ENCODE data around the gene MBNL1. TPM values are rescaled to one million over a fixed set of nuclear protein-coding genes. Genes with fewer than 3 reads are reported as not detected.

MBNL1 gene
- total RNA-seq, 2 experiments from 2014 or later = 385 to 392 TPM

DNA sequence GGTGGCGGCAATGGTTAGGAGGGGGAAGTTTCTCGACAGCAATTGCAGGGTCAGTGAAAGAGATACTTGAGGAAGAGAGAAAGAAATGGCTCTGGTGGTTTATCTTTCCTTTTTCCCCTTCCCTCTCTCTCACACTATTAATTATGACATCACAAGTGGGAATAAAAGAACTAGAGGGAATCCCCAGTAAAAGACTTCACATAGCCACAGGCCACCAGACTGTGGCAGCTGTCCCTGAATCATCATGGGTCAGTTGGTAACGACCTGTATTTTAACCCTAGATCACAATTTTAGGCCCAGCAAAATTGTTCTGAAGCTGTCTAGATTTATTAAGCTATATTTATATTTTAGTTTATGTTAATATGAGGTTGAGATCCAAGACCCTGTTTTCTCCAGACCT lies 40.3 kb downstream of the MBNL1 start:
- Mint-ChIP-seq H3K4me3 (no peak overlapping the region), H3K36me3 (peaks cover 30% of the 10 kb centered on the region), H3K27ac (peak overlapping the region; percentile 74), H3K9me3 (no peaks in the 10 kb centered on the region), H3K27me3 (no peaks in the 10 kb centered on the region), H3K4me1 (peaks cover 69% of the 10 kb centered on the region)
- no peak for DNase-seq

DNA sequence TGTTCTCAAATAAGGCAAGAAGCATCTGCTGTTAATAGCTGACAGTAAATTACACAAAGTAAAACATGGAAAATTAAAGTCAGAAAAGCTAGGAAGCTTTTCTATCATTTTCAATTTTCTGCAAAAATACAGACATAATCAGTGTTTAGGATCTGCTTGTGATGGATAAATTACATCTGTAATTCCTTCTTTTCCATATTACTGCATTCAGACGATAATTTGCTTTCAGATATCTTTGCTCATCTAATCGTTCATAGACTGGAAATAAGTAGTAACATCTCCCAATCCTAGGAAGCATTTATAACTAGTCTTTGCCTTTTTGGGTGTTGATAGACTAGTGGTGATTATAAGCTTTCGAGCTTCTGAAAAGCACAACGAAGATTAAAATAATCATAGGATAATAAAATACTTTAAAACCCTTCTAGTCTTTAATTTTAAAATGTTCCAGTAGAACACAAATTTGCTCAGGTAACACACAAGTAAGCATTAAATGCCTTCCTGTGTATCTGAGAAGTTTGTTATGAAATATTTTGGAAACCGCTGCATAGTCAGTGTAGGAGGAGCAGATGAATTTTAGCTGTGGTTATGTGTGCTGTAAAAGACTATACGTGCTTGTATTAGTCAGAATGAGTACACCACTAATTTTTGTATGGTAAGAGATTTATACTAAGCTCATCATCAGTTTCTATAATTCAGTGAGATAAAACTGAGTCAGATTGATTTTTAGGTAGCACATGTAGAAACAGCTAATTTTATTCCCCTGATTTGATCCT lies 41.0 kb downstream of the MBNL1 start:
- no peaks in the 10 kb centered on the region for H3K9me3 Mint-ChIP-seq
- peaks cover 71% of the 10 kb centered on the region for H3K4me1 Mint-ChIP-seq
- no peak overlapping the region for H3K4me3 Mint-ChIP-seq
- no peaks in the 10 kb centered on the region for H3K27me3 Mint-ChIP-seq
- peaks cover 37% of the 10 kb centered on the region for H3K36me3 Mint-ChIP-seq
- no peak for DNase-seq
- H3K27ac Mint-ChIP-seq = peak overlapping the region; percentile 82

DNA sequence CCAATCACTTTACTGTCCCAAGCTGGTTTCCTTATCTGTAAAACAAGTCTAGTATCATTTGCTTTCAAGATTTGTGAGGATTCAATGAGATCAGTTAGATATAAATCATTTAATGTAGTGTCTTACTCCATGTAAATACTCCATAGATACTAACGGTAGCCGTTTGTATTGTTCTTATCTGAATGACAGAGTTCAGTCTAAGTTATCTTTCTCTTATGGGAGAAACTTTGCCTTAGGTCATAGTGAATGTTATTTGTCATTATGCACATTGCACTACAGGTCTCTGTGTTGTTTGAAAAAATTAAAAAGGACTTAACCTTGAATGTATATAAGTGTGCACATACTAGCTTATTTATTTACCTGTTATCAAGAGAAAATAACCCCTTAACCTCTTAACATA lies 44.7 kb downstream of the MBNL1 start:
- Mint-ChIP-seq H3K27me3 (no peaks in the 10 kb centered on the region), H3K4me1 (peaks cover 67% of the 10 kb centered on the region), H3K4me3 (no peak overlapping the region), H3K9me3 (no peaks in the 10 kb centered on the region), H3K27ac (peak overlapping the region; percentile 25), H3K36me3 (peaks cover 47% of the 10 kb centered on the region)
- no peak for DNase-seq

DNA sequence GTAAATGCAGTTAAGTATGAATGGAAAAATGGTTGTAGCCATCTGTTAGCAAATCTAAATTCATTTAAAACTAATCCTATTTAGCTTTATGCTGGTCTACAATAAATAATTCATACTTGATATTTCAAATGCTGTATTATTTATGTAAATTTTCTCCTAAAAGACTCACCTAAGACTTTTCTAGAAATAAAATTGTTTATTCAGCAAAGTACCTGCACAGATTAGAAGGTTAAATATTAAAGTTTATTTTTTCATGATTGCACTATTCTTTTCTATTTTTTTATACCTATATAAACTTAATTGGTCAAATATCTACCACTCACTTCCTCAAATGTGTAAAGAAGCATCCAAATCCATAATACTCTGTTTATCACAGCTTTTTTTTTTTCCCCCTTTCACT lies 45.2 kb downstream of the MBNL1 start:
- Mint-ChIP-seq H3K9me3 (no peaks in the 10 kb centered on the region), H3K4me3 (no peak overlapping the region), H3K27me3 (no peaks in the 10 kb centered on the region), H3K4me1 (peaks cover 67% of the 10 kb centered on the region), H3K36me3 (peaks cover 49% of the 10 kb centered on the region), H3K27ac (peak overlapping the region; percentile 73)
- DNase-seq = no peak

DNA sequence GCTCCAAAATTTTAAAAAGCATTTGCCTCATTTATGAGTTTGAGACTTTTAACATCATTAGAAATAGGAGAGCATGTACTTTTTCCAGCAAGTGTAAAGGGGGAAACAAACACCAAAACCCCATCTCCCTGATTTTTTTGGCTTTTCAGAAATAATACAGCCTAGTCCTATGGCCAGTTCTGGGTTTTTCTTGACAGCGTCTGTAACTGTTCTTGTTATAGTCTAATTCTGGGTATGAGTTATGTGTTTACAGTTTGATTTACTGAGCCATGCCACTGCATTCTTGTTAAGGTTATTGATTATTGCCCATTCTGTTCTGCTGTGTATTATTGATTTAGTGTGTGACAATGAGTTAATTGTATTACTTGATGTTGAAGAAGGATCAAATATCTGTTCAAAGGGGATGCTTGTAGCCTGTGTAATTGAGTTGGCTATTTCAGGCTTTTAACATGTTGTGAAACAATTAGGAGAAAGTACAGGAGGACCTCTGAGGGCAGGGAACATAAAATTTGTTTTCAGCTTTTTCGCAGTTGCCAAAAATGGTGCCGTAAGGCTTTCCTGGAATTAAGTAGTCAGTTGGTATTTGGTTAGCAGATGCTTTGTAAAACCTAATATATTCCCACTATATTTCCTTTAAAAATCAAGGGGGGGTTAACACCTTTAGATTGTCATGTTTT lies 46.1 kb downstream of the MBNL1 start:
- Mint-ChIP-seq H3K27ac (peak overlapping the region; percentile 73), H3K27me3 (no peaks in the 10 kb centered on the region), H3K9me3 (no peaks in the 10 kb centered on the region), H3K36me3 (peaks cover 56% of the 10 kb centered on the region), H3K4me1 (peaks cover 66% of the 10 kb centered on the region), H3K4me3 (no peak overlapping the region)
- no peak for DNase-seq

DNA sequence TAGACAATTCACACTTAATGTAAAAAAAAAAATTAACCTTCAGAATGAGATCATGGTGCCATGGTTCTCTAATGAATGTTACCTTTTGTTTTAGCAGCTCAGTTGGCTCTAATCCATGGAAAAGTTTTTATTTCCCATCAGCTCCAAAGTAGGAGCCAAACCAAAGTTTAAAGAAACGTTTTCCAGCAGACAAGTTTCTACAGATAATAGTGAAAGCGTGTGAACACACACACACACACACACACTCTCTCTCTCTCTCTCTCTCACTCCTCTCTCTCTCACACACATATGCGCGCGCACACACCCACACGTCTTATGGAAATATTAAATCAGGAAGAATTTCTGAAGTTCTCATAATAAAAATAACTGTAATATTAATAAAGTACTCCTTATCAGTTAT lies 46.9 kb downstream of the MBNL1 start:
- no peaks in the 10 kb centered on the region for H3K9me3 Mint-ChIP-seq
- H3K4me1 Mint-ChIP-seq = peaks cover 69% of the 10 kb centered on the region
- H3K4me3 Mint-ChIP-seq = no peak overlapping the region
- no peaks in the 10 kb centered on the region for H3K27me3 Mint-ChIP-seq
- H3K27ac Mint-ChIP-seq = peak overlapping the region; percentile 76
- DNase-seq = no peak
- peaks cover 58% of the 10 kb centered on the region for H3K36me3 Mint-ChIP-seq

DNA sequence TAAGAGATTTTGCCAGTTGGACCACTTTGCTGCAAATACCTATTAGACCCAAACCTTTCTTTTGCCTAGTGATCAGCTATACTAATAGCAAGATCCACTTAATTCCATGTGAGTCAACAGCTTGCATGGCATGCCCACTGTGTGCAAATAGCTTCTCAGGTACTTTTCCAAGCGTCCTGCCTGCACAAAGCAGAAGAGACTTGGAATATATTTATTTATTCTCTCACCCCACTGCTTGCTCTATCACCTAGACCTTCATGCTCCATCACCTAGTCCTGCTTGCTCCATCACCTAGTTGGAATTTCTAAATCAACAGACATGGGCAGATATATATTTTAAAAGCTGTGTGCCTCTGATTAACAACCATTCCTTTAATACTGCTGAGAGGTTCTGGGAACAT lies 47.6 kb downstream of the MBNL1 start:
- Mint-ChIP-seq H3K36me3 (peaks cover 62% of the 10 kb centered on the region), H3K4me3 (no peak overlapping the region), H3K27me3 (no peaks in the 10 kb centered on the region), H3K27ac (peak overlapping the region; percentile 76), H3K4me1 (peaks cover 75% of the 10 kb centered on the region), H3K9me3 (no peaks in the 10 kb centered on the region)
- no peak for DNase-seq

DNA sequence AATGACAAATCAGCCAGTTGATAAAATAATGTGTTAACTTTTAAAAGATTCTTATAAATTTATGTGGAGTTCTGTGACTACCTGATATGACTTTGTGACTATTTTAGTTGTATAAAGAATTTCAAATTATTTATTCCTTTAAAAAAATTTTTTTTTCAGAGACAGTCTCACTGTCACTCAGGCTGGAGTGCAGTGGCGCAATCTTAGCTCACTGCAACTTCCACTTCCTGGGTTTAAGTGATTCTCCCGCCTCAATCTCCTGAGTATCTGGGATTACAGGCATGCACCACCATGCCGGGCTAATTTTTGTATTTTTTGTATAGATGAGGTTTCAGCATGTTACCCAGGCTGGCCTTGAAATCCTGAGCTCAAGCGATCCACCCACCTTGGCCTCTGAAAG lies 48.5 kb downstream of the MBNL1 start:
- no peaks in the 10 kb centered on the region for H3K27me3 Mint-ChIP-seq
- peaks cover 63% of the 10 kb centered on the region for H3K36me3 Mint-ChIP-seq

DNA sequence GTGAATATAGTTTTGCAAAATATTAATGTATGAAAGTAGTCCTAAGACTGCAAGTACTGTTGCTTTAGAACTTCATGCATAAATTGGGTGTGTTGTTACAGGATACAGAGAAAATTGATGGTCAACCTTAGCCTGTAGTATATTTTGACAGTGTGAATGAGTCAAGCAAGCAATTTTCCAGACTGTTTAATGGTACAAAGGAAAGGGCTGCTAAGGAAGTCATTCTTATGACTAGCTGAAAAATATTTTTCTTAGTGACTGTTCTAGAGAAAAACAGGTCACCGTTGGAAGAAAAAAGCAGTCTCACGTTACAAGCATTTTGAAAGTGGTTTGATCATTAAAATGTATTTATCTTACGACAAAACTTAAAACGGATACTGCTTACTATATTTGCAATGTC lies 49.2 kb downstream of the MBNL1 start:
- H3K27me3 Mint-ChIP-seq = no peaks in the 10 kb centered on the region
- H3K4me1 Mint-ChIP-seq = peaks cover 81% of the 10 kb centered on the region
- H3K36me3 Mint-ChIP-seq = peaks cover 60% of the 10 kb centered on the region
- no peak overlapping the region for H3K4me3 Mint-ChIP-seq
- DNase-seq = no peak
- H3K27ac Mint-ChIP-seq = peak overlapping the region; percentile 63
- no peaks in the 10 kb centered on the region for H3K9me3 Mint-ChIP-seq

More for the DNA sequence above, 48.5 kb downstream of the MBNL1 start:
- Mint-ChIP-seq H3K4me3 (no peak overlapping the region), H3K9me3 (no peaks in the 10 kb centered on the region), H3K27ac (no peak overlapping the region), H3K4me1 (peaks cover 79% of the 10 kb centered on the region)
- DNase-seq = no peak

DNA sequence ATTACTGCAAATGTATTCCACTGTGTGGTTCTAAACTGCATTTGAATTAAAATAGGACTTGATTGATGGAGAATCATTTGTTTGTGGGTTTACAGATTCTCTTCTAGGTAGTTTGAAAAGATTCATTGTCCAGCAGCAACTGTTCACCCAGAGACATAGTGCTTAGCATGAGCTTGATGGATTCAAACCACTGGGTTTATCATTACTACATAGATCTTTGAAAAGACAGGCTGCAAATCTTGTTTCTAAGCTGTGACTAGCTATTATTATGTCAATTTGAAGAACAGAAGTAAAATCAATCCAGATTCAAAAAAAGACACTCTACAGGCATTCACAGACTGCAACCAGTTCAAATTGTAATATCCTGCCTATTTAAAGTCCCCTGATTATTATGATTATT lies 49.8 kb downstream of the MBNL1 start:
- Mint-ChIP-seq H3K4me3 (no peak overlapping the region), H3K4me1 (peaks cover 76% of the 10 kb centered on the region), H3K9me3 (no peaks in the 10 kb centered on the region), H3K36me3 (peaks cover 56% of the 10 kb centered on the region), H3K27me3 (no peaks in the 10 kb centered on the region), H3K27ac (peak overlapping the region; percentile 55)
- DNase-seq = no peak

DNA sequence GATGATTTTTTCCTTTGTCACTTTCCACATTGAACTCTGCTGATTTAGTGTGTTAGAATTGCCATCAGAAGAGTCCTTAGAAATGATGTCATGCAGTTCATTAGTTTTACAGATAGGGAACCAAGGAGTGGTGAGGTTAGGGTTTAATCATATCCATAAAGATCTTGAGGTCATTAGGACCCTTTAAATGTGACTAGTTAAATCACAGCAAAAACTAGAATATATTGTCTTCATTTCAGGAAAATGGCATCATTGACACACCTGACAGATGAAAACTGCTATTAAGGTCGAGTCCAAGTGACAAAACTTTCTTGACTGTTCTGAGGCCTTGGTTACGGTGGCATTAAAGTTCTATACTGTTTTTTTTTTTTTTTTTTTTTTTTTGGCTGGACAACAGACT lies 50.5 kb downstream of the MBNL1 start:
- DNase-seq = no peak
- no peaks in the 10 kb centered on the region for H3K9me3 Mint-ChIP-seq
- peaks cover 58% of the 10 kb centered on the region for H3K36me3 Mint-ChIP-seq
- H3K27me3 Mint-ChIP-seq = no peaks in the 10 kb centered on the region
- peaks cover 79% of the 10 kb centered on the region for H3K4me1 Mint-ChIP-seq
- no peak overlapping the region for H3K4me3 Mint-ChIP-seq
- peak overlapping the region; percentile 55 for H3K27ac Mint-ChIP-seq

DNA sequence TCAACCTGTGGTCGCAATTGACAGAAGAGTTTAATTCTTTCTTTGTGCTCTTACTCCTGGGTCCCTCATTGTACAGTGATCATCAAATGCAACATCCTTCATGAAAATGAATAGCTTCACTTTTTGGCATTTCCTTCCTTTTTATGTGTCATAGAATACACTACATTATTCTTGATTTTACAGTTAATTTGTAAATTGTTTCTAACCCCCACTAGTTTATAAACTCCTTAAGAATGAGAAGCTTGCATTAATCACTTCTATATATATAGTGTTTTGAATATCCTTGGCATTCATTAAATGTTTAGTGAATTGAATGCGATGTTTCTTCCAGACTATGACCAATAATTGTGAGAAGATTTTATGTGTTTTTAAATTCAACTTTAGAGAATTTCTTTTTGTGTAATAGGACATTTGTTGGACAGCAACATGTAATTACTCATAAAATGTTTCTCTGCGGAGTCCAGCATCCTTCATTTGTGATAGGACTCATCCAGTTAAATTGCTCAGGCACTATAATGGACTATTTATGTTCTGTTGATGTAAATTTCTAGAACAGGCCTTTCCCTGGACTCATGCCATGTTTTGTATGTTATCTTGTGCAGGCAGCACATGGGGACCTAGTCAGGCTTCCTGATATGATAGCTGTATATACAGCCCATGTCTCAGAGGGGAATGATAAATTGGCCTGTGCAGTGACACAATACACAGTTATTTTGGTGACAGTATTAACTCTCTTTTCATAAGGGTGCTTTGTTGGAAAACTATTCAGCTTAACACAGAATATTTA lies 51.3 kb downstream of the MBNL1 start:
- Mint-ChIP-seq H3K27ac (peak overlapping the region; percentile 42), H3K9me3 (no peaks in the 10 kb centered on the region), H3K36me3 (peaks cover 56% of the 10 kb centered on the region), H3K4me3 (no peak overlapping the region), H3K27me3 (no peaks in the 10 kb centered on the region), H3K4me1 (peaks cover 77% of the 10 kb centered on the region)
- DNase-seq = no peak

DNA sequence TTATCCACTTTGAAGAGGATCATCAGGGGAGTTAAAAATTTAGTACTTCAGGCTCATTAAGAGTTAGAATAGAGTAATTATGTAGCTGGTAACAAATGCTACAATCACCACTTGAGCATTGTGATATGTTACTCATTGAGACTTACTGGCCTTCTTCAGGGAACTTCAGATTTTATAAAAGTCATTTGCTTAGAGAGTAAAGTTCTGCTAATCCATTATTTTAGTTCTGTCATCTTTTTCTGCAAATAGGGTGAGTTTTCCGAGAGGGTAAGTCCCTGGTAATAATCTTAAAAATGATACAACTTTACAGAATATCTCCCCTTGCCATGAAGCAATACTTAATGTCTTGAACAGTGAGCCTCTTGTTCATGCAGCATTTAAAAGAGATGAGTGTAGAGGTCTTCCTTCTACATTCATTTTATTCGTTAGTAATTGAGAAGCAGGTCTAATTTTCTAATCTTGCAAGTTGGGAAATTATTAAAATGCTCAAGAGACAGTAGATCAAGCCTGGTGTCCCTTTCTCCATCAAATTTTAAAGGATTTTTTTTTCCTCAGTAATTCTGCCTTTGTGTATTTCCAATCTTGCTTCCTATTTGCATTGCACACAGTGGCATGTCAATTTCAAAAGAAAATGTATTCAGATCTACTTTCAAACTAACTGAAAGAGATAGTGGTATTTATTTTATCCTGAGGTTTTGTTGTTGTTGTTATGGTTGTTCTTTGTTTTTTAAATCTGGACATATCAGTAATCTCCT lies 52.6 kb downstream of the MBNL1 start:
- no peak for DNase-seq
- Mint-ChIP-seq H3K4me1 (peaks cover 74% of the 10 kb centered on the region), H3K36me3 (peaks cover 55% of the 10 kb centered on the region), H3K27me3 (no peaks in the 10 kb centered on the region), H3K4me3 (no peak overlapping the region), H3K9me3 (peaks cover 5% of the 10 kb centered on the region), H3K27ac (peak overlapping the region; percentile 26)

DNA sequence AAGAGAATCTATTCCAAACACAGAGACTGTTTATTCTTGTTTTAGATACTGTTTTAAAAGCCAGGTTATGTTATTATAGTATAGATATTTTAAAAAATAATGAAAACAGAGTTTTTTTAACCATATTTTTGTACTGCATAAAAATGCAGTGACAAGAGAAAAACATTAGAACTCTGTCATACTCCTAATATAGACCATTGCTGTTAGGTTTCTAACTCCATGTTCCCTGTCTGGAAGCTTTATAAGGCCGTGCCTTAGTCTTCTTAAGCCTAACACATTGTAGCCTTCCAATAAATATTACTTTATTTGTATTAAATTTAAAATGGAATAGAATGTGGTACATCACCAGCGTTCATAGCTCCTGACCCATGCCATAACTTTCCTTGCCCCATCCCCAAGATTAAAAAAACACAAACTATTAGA lies 53.2 kb downstream of the MBNL1 start:
- H3K36me3 Mint-ChIP-seq = peaks cover 55% of the 10 kb centered on the region
- H3K4me1 Mint-ChIP-seq = peaks cover 72% of the 10 kb centered on the region
- no peak for DNase-seq
- peaks cover 5% of the 10 kb centered on the region for H3K9me3 Mint-ChIP-seq
- peak overlapping the region; percentile 47 for H3K27ac Mint-ChIP-seq
- no peaks in the 10 kb centered on the region for H3K27me3 Mint-ChIP-seq
- H3K4me3 Mint-ChIP-seq = no peak overlapping the region

DNA sequence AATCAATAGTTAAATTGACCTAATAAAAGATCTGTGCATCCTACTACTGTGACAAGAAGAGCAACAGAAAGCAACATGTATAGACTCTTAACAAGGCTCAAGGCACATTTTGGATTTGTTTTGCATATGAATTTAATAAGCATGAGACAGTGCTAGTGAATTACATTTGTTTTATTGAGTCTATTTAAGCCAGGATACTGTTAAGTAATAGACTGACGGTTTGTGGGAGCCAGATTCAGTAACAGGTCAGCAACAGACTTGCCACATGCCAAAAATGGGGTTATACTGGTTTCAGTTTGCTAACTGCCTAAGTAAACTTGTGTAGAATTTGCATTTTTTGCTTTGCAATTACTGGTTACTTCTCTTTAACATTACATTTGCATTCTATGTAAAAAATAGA lies 54.0 kb downstream of the MBNL1 start:
- Mint-ChIP-seq H3K27me3 (no peaks in the 10 kb centered on the region), H3K27ac (peak overlapping the region; percentile 47), H3K36me3 (peaks cover 56% of the 10 kb centered on the region), H3K4me3 (no peak overlapping the region), H3K9me3 (peaks cover 5% of the 10 kb centered on the region), H3K4me1 (peaks cover 72% of the 10 kb centered on the region)
- DNase-seq = no peak

Data from activated naive CD8-positive, alpha-beta T cell treated with anti-CD3 and anti-CD28 coated beads for 36 hours (primary cell).